Stimulated activated CD4-positive, alpha-beta T cell treated with anti-CD3 and anti-CD28 coated beads, Interleukin-12 subunit alpha, Interleukin-12 subunit beta, amount 100 ng/mL, for 48 hours (primary cell): ENCODE measurements around the gene BTD.

ENCODE experiments used
- DNase-seq, 3 donors: peaks; one replicate each; pipeline ENCODE4 v3.0.0-alpha.2; 2020; ENCODE audit warnings: low read depth in 2 of 3, low spot score in 1 of 3

The BTD gene

GRCh38 chr3:15601399-15602145 is at the start of gene BTD, which contains the start of gene HACL1:
BTD (plus strand) TSS chr3:15601745; CDS start chr3:15635440, 33,695 bp downstream.
HACL1 (minus strand) TSS chr3:15601569; CDS start chr3:15601463, 106 bp downstream.
- DNase-seq = peak; percentile 96 to 98 (median 98)

GRCh38 chr3:15551902-15552301 is 49.6 kb upstream of the BTD start:
- DNase-seq = no peak

GRCh38 chr3:15553749-15554148 is 47.8 kb upstream of the BTD start:
- DNase-seq = no peak

DNA sequence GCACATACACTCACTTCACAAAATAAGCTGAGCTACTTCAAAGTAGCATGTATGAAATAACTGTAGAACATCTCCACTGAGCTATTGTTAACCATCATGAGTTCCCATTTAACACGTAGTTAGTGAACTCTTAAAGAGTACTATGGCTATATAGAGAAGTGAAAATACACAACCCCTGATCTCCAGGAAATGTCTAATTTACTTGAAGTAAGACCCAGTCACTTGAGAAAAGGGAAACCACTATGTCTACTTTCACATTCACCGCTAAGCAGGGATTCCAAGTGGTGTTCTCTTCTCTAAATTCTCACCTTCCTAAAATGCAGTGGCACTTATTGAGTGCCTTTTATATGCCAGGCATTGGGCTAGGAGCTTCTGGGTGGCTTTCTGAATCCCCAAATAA is 45.0 kb upstream of the BTD start:
- DNase-seq = no peak

- DNase-seq = peak; percentile 18 to 76 (median 30)
Measured at GRCh38 chr3:15557511-15557946, 44.0 kb upstream of the BTD start.

DNA sequence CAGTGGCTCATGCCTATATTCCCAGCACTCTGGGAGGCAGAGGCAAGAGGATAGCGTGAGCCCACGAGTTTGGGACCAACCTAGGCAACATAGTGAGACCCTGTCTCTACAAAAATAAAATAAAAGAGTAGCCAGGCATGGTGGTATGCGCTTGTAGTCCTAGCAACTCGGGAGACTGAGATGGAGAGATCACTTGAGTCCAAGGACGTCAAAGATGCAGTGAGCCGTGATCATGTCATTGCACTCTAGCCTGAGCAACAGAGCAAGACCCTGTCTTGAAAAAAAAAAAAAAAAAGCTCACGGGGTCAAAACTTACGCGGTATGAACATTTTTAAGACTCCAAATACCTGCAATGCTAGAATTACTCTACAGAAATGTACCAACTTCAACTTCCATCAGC is 43.0 kb upstream of the BTD start:
- no peak for DNase-seq

- DNase-seq = no peak
Measured at GRCh38 chr3:15562560-15562959, 39.0 kb upstream of the BTD start.

- no peak for DNase-seq
Measured at GRCh38 chr3:15563190-15563589, 38.4 kb upstream of the BTD start.

DNA sequence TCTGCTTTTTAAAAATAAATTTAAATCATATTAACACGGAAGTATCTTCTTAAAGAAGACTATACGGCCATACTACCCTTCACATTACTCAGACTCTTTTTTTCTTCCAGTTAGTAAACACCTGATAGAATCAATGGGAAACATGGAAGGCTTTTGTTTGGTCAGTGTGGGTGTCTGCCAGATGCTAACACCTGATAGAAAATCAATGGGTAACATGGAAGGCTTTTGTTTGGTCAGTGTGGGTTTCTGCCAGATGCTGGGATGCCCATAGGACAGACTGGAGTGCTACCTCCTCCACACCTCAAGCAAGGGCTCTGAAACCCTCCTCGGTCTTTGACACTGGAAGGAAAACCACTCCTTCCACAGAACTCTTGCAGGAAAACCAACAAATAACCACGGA is 29.4 kb upstream of the BTD start:
- DNase-seq = no peak

DNA sequence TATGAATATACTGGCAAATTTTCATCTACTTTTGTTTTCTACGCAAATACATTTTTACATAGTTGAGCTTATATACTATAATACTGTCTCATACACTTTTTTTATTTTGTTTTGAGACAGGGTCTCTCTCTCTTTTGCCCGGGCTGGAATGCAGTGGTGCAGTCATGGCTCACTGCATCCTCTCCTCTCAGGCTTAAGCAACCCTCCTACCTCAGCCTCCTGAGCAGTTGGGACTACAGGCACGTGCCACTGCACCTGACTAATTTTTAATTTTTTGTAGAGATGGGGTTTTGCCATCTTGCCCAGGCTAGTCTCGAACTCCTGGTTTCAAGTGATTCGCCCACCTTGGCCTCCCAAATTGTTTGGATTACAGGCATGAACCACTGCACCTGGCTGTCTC is 26.1 kb upstream of the BTD start:
- no peak for DNase-seq

DNA sequence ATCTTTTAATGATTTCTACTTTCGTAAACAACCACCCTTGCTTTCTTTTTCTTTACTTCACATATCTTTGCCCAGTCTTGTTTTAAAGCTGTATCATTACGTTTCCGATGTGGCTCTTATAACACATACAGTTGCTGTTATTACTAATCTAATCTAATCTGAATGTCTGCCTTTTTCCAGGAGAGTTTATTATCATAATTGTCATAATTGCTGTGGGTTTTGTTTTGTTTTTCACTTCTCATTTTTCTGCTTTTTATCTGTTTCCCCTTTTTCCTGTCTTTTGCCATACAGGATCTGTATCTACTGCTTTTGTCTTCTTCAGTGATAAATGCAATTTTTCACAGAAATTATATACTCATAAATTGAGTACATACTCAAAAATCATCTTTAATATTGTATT is 25.1 kb upstream of the BTD start:
- DNase-seq = no peak

DNA sequence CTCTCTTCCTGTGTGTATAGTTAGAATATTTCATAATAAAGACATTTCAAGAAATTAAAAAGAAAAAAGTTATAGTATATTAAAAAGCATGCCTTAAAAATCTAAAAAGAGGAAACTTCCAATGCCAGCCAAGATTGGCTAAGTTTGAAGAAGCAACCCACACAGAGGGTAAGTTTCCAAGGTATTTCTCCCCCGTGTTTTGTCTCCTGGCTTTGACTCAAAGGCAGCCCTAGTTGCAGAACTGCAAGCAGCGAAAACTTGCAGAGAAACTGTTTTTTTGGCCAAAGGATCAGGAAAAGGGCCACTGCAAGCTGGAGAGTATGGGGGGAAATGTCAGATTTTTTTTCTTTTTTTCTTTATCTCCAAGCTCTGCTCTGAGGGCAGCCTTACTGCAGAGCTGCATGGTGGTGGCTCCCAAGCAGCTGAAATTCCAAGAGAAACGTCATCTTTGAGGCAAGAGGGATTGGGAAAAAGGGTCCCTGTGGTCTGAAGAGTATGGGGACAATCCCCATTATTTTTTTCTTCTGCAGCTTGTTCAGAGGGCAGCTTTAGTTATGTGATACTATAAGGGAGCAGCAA is 23.2 kb upstream of the BTD start:
- DNase-seq = no peak

GRCh38 chr3:15579051-15579450 is 22.5 kb upstream of the BTD start:
- DNase-seq = no peak

DNA sequence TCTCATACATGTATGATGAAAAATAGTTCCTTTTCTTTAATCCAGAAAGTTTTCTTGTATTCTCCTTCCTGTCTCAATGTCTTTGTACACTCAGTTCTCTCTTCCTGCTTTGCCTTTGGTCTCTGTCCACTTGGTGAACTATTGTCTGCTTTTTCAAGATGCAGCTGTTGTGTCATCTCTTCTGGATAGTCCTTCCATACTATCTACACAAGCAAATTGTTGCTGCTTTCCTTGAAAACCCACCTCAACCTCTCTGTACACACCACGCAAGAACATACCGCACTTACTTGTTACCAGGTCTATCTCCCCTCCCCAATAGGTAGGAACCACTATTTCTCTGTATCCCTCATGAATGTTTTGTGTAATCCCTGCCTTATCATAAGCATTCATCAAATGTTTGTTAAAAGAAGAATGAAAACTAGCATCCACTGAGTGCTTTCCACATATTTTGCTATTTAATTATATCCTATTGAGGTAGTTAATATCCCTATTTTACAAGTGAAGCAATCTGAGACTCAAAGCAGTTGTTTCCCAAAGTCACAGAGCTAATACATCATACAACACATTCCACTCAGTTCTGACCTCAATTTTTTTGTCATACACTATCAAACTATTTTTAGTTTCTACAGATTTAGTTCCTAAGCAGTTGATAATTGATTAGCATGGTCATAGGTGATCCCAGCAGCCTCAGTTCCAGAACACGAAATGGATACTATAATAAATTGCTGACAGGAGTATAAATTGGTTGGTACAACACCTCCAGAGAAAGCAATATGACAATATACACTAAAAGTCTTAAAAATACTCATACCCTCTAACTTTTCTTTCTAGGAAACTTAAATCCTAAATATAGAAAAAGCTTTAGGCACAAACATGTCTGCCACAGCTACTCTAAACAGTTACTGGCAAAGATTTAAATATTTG is 19.8 kb upstream of the BTD start:
- DNase-seq = no peak

DNA sequence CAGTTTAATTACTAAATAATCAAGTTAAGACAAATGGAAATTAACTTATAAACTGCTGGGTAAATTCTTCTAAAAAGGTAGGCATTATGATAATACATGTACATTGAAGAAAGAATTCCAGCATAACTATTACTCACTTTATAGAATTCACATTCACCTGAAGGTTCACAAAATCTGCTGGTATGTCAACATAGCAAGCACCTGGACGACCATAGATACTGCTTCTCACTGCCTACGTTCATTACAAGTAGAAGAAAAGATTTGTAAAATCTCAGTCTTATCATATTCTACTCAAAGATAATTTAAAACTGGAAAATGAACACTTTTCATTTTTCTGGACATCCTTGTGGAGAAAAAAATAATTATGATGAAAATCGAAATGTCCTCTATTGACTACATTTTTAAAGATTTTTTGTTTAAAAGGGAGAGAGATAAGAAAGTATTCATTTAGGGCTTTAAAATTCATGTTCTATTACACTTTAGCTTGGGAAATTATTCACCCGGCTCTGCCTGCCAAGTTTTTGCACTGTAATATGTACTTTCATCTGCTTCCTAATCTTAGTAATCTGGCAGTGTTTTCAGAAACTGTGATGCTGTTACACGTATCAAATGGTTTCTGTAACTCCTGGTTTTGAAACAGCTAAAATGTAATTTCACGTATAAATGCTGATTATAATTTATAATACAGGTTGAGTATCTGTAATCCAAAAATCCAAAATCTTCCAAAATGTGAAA is 16.3 kb upstream of the BTD start:
- DNase-seq = no peak

DNA sequence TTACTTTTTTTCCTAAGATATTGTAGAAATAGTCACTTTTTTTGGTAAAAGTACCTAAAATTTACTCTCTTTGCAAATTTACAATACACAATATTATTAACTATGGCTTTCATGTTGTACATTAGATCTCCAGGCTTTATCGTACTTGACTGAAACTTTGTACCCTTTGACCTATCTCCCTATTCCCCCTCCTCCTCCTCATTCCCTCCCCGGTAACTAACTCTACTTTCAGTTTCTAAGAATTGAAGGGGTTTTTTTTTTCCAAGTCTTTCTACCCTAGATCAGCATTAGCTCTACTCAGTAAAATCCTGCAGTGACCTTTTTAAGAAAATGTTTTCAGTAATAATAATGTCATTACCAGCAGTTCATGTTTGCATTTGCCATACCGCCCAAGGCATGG is 10.3 kb upstream of the BTD start:
- DNase-seq = no peak

DNA sequence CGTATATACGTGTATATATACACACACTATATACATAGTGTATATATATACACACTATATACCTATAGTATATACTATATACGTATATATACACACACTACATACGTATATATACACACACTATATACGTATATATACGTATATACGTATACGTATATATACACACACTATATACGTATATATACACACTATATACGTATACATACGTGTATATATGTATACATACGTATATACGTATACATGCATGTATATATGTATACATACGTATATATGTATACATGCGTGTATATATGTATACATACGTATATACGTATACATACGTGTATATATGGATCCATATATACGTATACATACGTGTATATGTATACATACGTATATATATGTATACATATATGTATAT is 9.6 kb upstream of the BTD start:
- no peak for DNase-seq

GRCh38 chr3:15592968-15593367 is 8.6 kb upstream of the BTD start:
- no peak for DNase-seq

DNA sequence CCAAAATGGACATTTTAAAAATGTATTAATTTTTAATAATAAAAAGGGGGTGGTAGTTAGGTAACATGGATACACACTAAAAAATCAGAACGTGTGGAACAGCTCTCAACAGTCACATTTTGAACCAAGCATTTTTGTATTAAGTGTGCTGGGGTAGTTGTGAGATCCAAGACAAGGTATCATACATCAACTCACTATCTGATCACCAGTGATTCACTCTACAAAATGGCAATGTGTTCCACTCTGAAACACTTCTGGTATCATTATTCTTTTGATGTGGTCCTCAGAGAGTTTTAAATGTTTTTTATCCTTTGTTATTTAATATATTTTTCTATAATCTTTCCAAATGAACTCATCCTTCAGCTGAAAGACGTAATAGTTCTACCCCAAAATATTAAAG is 5.6 kb upstream of the BTD start:
- DNase-seq = no peak

- no peak for DNase-seq
Measured at GRCh38 chr3:15601046-15601398, 523 bp upstream of the BTD start.

DNA sequence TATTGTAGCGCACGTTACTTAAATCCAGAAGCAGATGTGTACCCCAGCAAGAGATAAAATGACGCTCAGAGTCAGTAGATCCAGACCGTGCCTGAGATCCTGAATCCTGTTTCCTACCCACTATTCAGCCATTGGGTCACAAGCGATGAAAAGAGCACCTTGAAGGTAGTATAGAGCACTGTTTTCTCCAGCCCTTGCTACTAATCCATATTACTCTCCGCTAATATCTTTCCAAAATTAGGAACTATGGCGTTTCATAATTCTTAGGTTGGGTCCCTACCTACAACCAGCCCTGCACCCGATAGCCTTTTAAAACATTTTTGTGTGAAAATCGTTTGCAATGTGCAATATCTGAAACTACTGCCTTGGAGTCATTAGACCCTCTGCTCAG is 596 bp downstream of the BTD start:
- DNase-seq = peak in 1 of 3 donors; percentile 17
